Calu3 (cell line): ENCODE data around the gene TCF7L2. TPM values are rescaled to one million over a fixed set of nuclear protein-coding genes. Genes with fewer than 3 reads are reported as not detected.

Experiments
- BruUV-seq: library from RNA; stranded (reverse); fragments of 400-500 nt; replicated peaks from 2 replicates; lab custom pipeline; 2021; lab: Mats Ljungman, UMichigan
- CTCF ChIA-PET: fragments of 300-600 bp; sonication (Branson Sonifier 250); formaldehyde crosslinking; loops from one replicate; lab custom pipeline; 2022; ENCODE audit warnings: antibody characterized with exemption; lab: Charles Lee
- DNase-seq: peaks from one replicate; pipeline ENCODE4 v3.0.0; 2022
- H3K27ac Mint-ChIP-seq: one replicate; pipeline ENCODE4 v1.8.0; 2022; ENCODE audit warnings: mixed read lengths; ENCODE audit not compliant: unreplicated experiment
- H3K27me3 Mint-ChIP-seq: one replicate; pipeline ENCODE4 v1.8.0; 2022; ENCODE audit warnings: mixed read lengths; ENCODE audit not compliant: unreplicated experiment
- H3K36me3 Mint-ChIP-seq: one replicate; pipeline ENCODE4 v1.8.0; 2022; ENCODE audit warnings: mild to moderate bottlenecking, moderate library complexity, mixed read lengths; ENCODE audit not compliant: insufficient read depth, unreplicated experiment
- H3K4me1 Mint-ChIP-seq: one replicate; pipeline ENCODE4 v1.8.0; 2022; ENCODE audit warnings: mild to moderate bottlenecking, low read depth, mixed read lengths; ENCODE audit not compliant: unreplicated experiment
- H3K4me3 Mint-ChIP-seq: one replicate; pipeline ENCODE4 v1.8.0; 2022; ENCODE audit warnings: mild to moderate bottlenecking, low read depth, moderate library complexity, mixed read lengths; ENCODE audit not compliant: unreplicated experiment
- H3K9me3 Mint-ChIP-seq: one replicate; pipeline ENCODE4 v1.8.0; 2022; ENCODE audit warnings: low read depth, mixed read lengths; ENCODE audit not compliant: unreplicated experiment
- CTCF ChIP-seq: fragments of 200-600 bp; IDR thresholded peaks from one replicate; pipeline ENCODE4 v1.8.0; 2022; ENCODE audit warnings: antibody characterized with exemption; ENCODE audit not compliant: unreplicated experiment
- intact Hi-C: fragments of 100-400 bp; cut with micrococcal nuclease; formaldehyde crosslinking; loops from one replicate; pipeline ENCODE4 v1.10.0; 2022; ENCODE audit not compliant: unreplicated experiment
- total RNA-seq: library from RNA; stranded (reverse); gene quantifications from 2 replicates; pipeline ENCODE4 v1.2.3, GENCODE V29; 2022

Gene TCF7L2
- total RNA-seq, 1 experiment from 2014 or later, result 36.6 TPM

GRCh38 chr10:113096128-113096996, 146.3 kb downstream of the TCF7L2 start:
- no peak overlapping the region for H3K4me3 Mint-ChIP-seq
- H3K27me3 Mint-ChIP-seq, result no peaks in the 10 kb centered on the region
- H3K9me3 Mint-ChIP-seq, result no peaks in the 10 kb centered on the region
- no peak for DNase-seq
- CTCF ChIA-PET, result no interaction called here
- TF ChIP-seq CTCF, result no peak
- peaks cover 52% of the 10 kb centered on the region for H3K4me1 Mint-ChIP-seq
- intact Hi-C loops, result no loop called here
- BruUV-seq, result no TSS peak
- peak overlapping the region; percentile 60 for H3K27ac Mint-ChIP-seq
- H3K36me3 Mint-ChIP-seq, result peaks cover 60% of the 10 kb centered on the region

GRCh38 chr10:113097036-113097435, 147.0 kb downstream of the TCF7L2 start:
- Mint-ChIP-seq H3K36me3 (peaks cover 55% of the 10 kb centered on the region), H3K27ac (no peak overlapping the region), H3K27me3 (no peaks in the 10 kb centered on the region), H3K9me3 (no peaks in the 10 kb centered on the region), H3K4me3 (no peak overlapping the region), H3K4me1 (peaks cover 45% of the 10 kb centered on the region)
- intact Hi-C loops, result no loop called here
- no TSS peak for BruUV-seq
- CTCF ChIA-PET, result no interaction called here
- DNase-seq, result no peak
- no peak for TF ChIP-seq CTCF

GRCh38 chr10:113099431-113100183, 149.6 kb downstream of the TCF7L2 start:
- no peaks in the 10 kb centered on the region for H3K9me3 Mint-ChIP-seq
- H3K4me1 Mint-ChIP-seq, result peaks cover 19% of the 10 kb centered on the region
- BruUV-seq, result no TSS peak
- no peak overlapping the region for H3K4me3 Mint-ChIP-seq
- H3K27me3 Mint-ChIP-seq, result no peaks in the 10 kb centered on the region
- peaks cover 35% of the 10 kb centered on the region for H3K36me3 Mint-ChIP-seq
- intact Hi-C loops, result no loop called here
- TF ChIP-seq CTCF, result no peak
- H3K27ac Mint-ChIP-seq, result no peak overlapping the region
- DNase-seq, result no peak
- CTCF ChIA-PET, result interaction anchor here (0.6 kb wide), 1 partner anchor 462 kb away, joined by 4 read pairs; no protein-coding TSS in a partner anchor

GRCh38 chr10:113100281-113100680, 150.2 kb downstream of the TCF7L2 start:
- peaks cover 30% of the 10 kb centered on the region for H3K36me3 Mint-ChIP-seq
- BruUV-seq, result no TSS peak
- no peak for DNase-seq
- TF ChIP-seq CTCF, result no peak
- H3K27me3 Mint-ChIP-seq, result no peaks in the 10 kb centered on the region
- no peaks in the 10 kb centered on the region for H3K9me3 Mint-ChIP-seq
- CTCF ChIA-PET, result no interaction called here
- no peak overlapping the region for H3K4me3 Mint-ChIP-seq
- intact Hi-C loops, result no loop called here
- peaks cover 18% of the 10 kb centered on the region for H3K4me1 Mint-ChIP-seq
- no peak overlapping the region for H3K27ac Mint-ChIP-seq
